GM21367 (cell line): ENCODE measurements around the gene CYB561D2.
"Not testable (repeated sequence)": the region's sequence is repeated elsewhere in the genome, so short reads cannot be mapped to it uniquely, and the experiment has no call there.

Source experiments
- ATAC-seq: cut with Tn5 transposase; IDR thresholded peaks from one replicate; pipeline ENCODE4 v1.9.1; 2021; ENCODE audit not compliant: unreplicated experiment

CYB561D2 gene

GRCh38 chr3:50350527-50351322, at the start of gene CYB561D2, which contains the start of gene NPRL2:
TSS of gene CYB561D2 (plus strand) at chr3:50350862. CDS start at chr3:50351434, 572 bp downstream.
TSS of gene NPRL2 (minus strand) at chr3:50350775. CDS start at chr3:50350652, 123 bp downstream.
- peak; percentile 57 for ATAC-seq

- no peak for ATAC-seq
Measured at GRCh38 chr3:50302095-50303012, 48.3 kb upstream of the CYB561D2 start.

GRCh38 chr3:50303013-50303815, 47.4 kb upstream of the CYB561D2 start, which contains the start of gene HYAL1:
TSS of gene HYAL1 (minus strand) at chr3:50303574. CDS start at chr3:50302956, 618 bp downstream.
- ATAC-seq, result no peak

- no peak for ATAC-seq
Measured at GRCh38 chr3:50304601-50305000, 46.1 kb upstream of the CYB561D2 start.

GRCh38 chr3:50312041-50312440, 38.6 kb upstream of the CYB561D2 start:
- ATAC-seq, result not testable (repeated sequence)

- no peak for ATAC-seq
Measured at GRCh38 chr3:50314342-50314741, 36.3 kb upstream of the CYB561D2 start.

- no peak for ATAC-seq
Measured at GRCh38 chr3:50314816-50315215, 35.8 kb upstream of the CYB561D2 start.

- no peak for ATAC-seq
Measured at GRCh38 chr3:50316657-50317242, 33.9 kb upstream of the CYB561D2 start.

GRCh38 chr3:50317300-50317699, 33.4 kb upstream of the CYB561D2 start:
- ATAC-seq, result no peak

GRCh38 chr3:50318163-50318562, 32.5 kb upstream of the CYB561D2 start:
- no peak for ATAC-seq

- no peak for ATAC-seq
Measured at GRCh38 chr3:50318615-50319014, 32.0 kb upstream of the CYB561D2 start.

- no peak for ATAC-seq
Measured at GRCh38 chr3:50319181-50319893, 31.3 kb upstream of the CYB561D2 start.

GRCh38 chr3:50319894-50320625, 30.6 kb upstream of the CYB561D2 start:
- no peak for ATAC-seq

- ATAC-seq, result peak; percentile 25
Measured at GRCh38 chr3:50320853-50321335, 29.8 kb upstream of the CYB561D2 start.

GRCh38 chr3:50321336-50322114, 29.1 kb upstream of the CYB561D2 start:
- ATAC-seq, result peak; percentile 67

- ATAC-seq, result no peak
Measured at GRCh38 chr3:50322115-50322385, 28.6 kb upstream of the CYB561D2 start.

- no peak for ATAC-seq
Measured at GRCh38 chr3:50322386-50323091, 28.1 kb upstream of the CYB561D2 start, which contains the start of gene HYAL2. TSS of gene HYAL2 (minus strand) at chr3:50322745. CDS start at chr3:50320489, 2,256 bp downstream.
